Tibial nerve (tissue), 4 donors: ENCODE data around the gene ADCY6.

Experiments used
- EP300 ChIP-seq, 2 donors: sonication (generic); formaldehyde crosslinking; IDR thresholded peaks; one replicate each; pipeline ENCODE4 v1.6.1; 2017; ENCODE audit warnings: antibody characterized with exemption in 2 of 2, mild to moderate bottlenecking in 1 of 2
- POLR2A ChIP-seq, 2 donors: fragments of 450-650 bp; IDR thresholded peaks; one replicate each; pipeline ENCODE4 v1.6.1; 2017; ENCODE audit warnings: antibody characterized with exemption in 2 of 2, mild to moderate bottlenecking in 2 of 2, moderate library complexity in 2 of 2
- TF ChIP-seq, protein P1 (sequence below), 5 experiments: fragments of 200-600 bp in 3 of 5; fragments of 450-650 bp in 2 of 5; sonication (generic) in 3 of 5; IDR thresholded peaks; one replicate each; pipeline ENCODE4 v1.5.1; 2016 to 2019; ENCODE audit warnings: antibody characterized with exemption in 5 of 5, mild to moderate bottlenecking in 3 of 5, moderate library complexity in 2 of 5

- TF ChIP-seq, protein P1, sequence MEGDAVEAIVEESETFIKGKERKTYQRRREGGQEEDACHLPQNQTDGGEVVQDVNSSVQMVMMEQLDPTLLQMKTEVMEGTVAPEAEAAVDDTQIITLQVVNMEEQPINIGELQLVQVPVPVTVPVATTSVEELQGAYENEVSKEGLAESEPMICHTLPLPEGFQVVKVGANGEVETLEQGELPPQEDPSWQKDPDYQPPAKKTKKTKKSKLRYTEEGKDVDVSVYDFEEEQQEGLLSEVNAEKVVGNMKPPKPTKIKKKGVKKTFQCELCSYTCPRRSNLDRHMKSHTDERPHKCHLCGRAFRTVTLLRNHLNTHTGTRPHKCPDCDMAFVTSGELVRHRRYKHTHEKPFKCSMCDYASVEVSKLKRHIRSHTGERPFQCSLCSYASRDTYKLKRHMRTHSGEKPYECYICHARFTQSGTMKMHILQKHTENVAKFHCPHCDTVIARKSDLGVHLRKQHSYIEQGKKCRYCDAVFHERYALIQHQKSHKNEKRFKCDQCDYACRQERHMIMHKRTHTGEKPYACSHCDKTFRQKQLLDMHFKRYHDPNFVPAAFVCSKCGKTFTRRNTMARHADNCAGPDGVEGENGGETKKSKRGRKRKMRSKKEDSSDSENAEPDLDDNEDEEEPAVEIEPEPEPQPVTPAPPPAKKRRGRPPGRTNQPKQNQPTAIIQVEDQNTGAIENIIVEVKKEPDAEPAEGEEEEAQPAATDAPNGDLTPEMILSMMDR (IDR thresholded peaks at IDR 0.05): no peak
- TF ChIP-seq EP300 (IDR thresholded peaks at IDR 0.05) (no peak), POLR2A (IDR thresholded peaks at IDR 0.05) (no peak)
Observed at GRCh38 chr12:48789858-48790326, 1.0 kb upstream of the ADCY6 start.
